Measurements from ENCODE around the gene TUFT1.

- no peak for TF ChIP-seq HCFC1 (IDR thresholded peaks at IDR 0.05; ENCODE audit: low read length)
- TF ChIP-seq ZNF274 (IDR thresholded peaks at IDR 0.05; ENCODE audit: insufficient read depth, insufficient read length): no peak
- TF ChIP-seq POLR2AphosphoS5 (IDR thresholded peaks at IDR 0.05; ENCODE audit: low read length): no peak
- no peak for TF ChIP-seq RFX5 (IDR thresholded peaks at IDR 0.05; ENCODE audit: low read depth, low read length)
- TF ChIP-seq, protein P1, sequence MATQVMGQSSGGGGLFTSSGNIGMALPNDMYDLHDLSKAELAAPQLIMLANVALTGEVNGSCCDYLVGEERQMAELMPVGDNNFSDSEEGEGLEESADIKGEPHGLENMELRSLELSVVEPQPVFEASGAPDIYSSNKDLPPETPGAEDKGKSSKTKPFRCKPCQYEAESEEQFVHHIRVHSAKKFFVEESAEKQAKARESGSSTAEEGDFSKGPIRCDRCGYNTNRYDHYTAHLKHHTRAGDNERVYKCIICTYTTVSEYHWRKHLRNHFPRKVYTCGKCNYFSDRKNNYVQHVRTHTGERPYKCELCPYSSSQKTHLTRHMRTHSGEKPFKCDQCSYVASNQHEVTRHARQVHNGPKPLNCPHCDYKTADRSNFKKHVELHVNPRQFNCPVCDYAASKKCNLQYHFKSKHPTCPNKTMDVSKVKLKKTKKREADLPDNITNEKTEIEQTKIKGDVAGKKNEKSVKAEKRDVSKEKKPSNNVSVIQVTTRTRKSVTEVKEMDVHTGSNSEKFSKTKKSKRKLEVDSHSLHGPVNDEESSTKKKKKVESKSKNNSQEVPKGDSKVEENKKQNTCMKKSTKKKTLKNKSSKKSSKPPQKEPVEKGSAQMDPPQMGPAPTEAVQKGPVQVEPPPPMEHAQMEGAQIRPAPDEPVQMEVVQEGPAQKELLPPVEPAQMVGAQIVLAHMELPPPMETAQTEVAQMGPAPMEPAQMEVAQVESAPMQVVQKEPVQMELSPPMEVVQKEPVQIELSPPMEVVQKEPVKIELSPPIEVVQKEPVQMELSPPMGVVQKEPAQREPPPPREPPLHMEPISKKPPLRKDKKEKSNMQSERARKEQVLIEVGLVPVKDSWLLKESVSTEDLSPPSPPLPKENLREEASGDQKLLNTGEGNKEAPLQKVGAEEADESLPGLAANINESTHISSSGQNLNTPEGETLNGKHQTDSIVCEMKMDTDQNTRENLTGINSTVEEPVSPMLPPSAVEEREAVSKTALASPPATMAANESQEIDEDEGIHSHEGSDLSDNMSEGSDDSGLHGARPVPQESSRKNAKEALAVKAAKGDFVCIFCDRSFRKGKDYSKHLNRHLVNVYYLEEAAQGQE (IDR thresholded peaks at IDR 0.05; ENCODE audit: low read depth, low read length): no peak
- TF ChIP-seq, protein P2, sequence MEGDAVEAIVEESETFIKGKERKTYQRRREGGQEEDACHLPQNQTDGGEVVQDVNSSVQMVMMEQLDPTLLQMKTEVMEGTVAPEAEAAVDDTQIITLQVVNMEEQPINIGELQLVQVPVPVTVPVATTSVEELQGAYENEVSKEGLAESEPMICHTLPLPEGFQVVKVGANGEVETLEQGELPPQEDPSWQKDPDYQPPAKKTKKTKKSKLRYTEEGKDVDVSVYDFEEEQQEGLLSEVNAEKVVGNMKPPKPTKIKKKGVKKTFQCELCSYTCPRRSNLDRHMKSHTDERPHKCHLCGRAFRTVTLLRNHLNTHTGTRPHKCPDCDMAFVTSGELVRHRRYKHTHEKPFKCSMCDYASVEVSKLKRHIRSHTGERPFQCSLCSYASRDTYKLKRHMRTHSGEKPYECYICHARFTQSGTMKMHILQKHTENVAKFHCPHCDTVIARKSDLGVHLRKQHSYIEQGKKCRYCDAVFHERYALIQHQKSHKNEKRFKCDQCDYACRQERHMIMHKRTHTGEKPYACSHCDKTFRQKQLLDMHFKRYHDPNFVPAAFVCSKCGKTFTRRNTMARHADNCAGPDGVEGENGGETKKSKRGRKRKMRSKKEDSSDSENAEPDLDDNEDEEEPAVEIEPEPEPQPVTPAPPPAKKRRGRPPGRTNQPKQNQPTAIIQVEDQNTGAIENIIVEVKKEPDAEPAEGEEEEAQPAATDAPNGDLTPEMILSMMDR (IDR thresholded peaks at IDR 0.05 in 2 of 3, conservative IDR thresholded peaks at IDR 0.05 in 1 of 3; ENCODE audit: control insufficient read depth in 2 of 3, extremely low read depth in 1 of 3, insufficient read depth in 1 of 3, low read depth in 3 of 3, low read length in 3 of 3): no peak
- no peak for TF ChIP-seq GABPA (IDR thresholded peaks at IDR 0.05; ENCODE audit: low read depth)
- no peak for TF ChIP-seq MXI1 (IDR thresholded peaks at IDR 0.05; ENCODE audit: low read depth, low read length)
Measured at GRCh38 chr1:151624783-151625182, 84.7 kb downstream of the TUFT1 start.

Measured in GM12878 (cell line).